GM08714 (cell line): ENCODE data around the gene ZFHX3.

Experiments
- H3K4me3 ChIP-seq: fragments of 200-500 bp; sonication (Bioruptor generic); 2 replicates; pipeline ENCODE4 v1.5.1; 2014; ENCODE audit warnings: mild to moderate bottlenecking, low read length, inconsistent platforms
- ZNF274 ChIP-seq: IDR thresholded peaks from 2 replicates; pipeline ENCODE4 v1.6.1; 2012; ENCODE audit warnings: mild to moderate bottlenecking, low read depth, low read length

Gene ZFHX3

DNA sequence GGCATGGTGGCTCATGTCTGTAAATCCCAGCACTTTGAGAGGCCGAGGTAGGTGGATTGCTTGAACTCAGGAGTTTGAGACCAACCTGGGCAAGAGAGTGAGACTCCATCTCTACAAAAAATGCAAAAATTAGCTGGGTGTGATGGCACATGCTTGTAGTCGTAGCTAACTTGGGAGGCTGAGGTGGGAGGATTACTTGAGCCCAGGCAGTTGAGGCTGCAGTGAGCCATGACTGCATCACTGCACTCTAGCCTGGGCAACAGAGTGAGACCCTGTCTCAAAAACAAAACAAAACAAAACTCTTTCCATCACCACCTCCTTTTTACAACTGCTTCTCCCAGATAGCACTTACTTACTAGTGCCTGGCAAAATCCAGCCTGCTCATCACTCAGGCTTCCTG is 214.0 kb downstream of the ZFHX3 start:
- no peak for TF ChIP-seq ZNF274

DNA sequence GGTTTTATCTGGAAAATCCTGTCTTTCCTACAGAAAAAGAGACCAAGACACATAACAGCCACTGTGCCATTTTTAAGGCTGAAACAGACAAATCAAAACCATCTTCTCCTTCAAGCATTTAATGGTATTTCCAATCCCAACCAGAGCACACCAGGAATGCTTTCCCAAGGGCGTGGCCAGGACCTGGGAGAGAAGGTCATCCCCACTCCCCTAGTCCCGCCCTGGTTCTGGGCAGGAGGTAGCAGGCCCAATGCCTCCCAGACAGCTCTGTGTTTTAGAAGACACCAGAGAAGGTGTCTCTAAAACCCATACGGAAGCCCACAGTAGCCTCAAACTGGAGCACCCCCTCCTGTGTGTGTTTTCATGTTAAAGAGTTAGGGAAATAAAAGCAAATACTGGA is 214.4 kb downstream of the ZFHX3 start:
- TF ChIP-seq ZNF274: no peak
- H3K4me3 ChIP-seq: no peak overlapping the region

More for the DNA sequence above, 214.0 kb downstream of the ZFHX3 start:
- H3K4me3 ChIP-seq: no peak overlapping the region

DNA sequence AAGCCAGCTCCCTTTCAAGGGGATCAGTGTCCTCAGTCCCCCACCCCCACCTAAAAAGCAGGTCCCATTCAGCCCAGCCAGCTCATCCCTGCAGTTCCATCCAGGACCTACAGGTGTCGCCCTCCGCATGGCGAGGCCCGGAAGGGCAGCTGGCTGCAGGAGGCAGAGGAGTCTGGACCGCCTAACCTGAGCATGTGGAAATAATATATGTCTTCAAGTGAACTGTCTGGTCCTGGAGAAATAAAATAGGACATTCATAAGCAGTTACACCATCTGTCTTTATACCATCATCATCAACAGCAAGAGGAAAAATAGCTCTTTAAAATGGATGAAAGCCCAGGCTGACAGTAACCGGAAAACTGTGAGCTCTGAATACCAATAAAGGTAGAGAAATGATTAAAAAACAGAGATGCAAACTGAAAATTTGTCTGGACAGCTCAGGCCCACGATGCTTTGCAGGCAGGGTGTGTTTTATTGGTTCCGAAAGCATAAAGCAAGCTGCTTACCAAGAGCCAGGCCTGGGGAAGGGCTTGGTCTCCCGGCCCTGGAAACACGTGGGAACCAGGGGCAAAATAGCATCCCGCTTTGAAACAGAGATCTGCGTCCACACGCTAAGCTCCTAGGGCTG is 215.2 kb downstream of the ZFHX3 start:
- no peak overlapping the region for H3K4me3 ChIP-seq
- TF ChIP-seq ZNF274: no peak

DNA sequence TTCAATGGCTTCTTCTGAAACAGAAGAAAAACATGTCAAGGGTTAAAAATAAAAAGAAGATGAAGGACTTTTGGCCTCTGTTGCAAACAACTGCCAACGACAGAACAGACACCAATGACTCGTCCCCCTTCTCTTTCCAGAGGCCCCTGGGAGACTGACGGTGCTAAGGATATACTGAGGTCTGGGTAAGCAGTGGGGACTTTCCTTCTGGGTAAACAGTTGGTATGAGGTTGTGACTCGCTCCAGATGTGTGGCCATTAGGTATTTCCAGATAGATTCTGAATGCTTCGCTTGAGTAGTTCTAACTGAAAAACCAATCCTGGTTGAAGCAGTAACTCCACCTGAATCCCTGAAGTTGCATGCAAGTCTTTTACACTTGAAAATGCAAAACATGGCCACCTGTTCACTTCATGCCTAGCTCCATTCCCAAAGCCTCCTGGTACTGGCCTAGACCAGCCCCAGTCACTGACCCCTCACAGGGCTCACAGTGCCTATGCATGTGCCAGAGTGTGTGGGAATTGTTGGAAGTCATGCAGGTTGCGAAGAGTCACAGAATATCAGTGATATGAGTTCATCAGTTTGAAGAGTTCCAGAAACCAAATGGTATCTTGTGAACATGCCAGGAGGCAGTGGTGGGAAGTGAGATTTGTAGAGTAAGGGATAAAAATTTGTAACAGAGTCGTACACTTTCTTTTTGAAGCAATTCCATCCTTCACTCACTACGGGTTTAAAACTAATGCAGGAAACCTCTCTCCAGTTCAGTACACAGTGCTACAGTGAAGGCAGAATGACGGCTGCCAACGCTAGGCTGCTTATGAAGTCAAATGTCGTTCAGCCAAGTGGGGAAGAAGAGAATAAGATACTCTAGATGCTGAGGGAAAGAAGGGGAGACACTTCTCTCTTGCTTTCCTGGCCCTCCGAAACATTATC is 217.8 kb downstream of the ZFHX3 start:
- no peak for TF ChIP-seq ZNF274
- H3K4me3 ChIP-seq: no peak overlapping the region; the same call in 1 of the 2 replicates

DNA sequence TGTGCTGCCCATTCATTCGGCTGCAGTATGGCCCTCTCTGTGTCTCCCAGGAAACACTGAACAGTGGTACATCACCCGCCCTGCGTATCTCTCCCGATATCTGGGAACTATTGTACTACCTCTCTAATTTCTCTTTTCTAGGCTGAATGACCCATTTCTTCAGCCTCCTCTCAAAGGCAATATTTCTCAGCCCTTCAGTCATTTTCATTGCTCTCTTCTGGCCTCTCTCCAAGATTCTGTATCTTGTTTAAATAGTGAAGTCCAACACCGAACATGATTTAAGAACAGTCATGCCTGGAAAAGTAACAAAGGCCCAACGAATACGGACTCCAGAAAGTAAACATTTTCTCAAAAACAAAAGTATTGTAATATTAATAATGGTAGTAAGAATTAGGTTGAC is 220.1 kb downstream of the ZFHX3 start:
- no peak overlapping the region for H3K4me3 ChIP-seq
- no peak for TF ChIP-seq ZNF274

DNA sequence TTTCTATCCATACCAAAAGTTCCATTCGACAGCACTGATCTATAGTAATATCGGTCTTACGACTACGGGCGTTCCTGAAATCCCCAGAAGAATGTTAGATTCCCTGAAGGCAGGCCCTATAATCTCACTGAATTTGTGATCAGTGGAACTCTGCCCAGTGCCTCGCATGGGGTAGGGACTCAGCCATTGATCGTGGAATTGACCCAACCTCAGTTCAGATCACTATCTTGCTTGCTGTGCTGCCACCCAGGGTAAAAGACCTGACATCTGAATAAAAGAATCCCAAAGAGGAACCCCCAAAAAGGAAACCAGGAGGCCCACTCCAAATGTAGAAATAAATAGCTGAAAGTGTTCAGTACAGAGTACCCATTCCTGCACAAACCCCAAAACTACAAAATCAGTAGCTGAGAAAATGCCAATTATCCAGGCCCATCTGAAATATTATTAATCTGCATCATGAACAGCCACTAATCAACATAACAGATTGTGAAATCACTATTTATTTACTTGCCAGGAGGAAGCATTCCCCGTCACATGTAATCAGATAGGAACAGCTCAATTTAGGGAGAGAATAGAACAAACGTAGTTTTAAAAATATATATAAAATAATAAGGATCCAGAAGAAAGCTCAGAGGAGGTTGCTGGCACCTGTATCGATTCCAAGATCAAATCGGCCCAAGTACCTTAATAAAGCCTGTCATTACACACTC is 221.9 kb downstream of the ZFHX3 start:
- H3K4me3 ChIP-seq: no peak overlapping the region
- no peak for TF ChIP-seq ZNF274

DNA sequence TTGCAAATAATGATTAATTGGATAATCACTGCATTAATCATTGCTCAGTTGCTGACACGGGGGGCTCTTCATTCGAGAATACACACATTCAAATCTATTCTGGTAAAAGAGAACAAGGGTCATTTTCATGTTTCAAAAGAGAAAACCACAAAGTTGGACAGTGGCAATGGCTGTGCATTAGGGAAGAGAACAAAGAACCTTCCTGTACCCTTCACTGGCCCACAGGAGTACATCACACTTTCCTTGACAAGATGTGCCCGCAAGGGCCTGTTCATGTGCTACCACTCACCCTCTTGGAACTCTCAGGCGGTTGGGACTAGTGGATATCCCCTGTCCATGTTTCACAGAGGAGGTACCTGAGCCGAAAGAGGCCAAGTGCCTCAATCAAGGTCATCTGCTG is 223.2 kb downstream of the ZFHX3 start:
- no peak overlapping the region for H3K4me3 ChIP-seq
- TF ChIP-seq ZNF274: no peak

DNA sequence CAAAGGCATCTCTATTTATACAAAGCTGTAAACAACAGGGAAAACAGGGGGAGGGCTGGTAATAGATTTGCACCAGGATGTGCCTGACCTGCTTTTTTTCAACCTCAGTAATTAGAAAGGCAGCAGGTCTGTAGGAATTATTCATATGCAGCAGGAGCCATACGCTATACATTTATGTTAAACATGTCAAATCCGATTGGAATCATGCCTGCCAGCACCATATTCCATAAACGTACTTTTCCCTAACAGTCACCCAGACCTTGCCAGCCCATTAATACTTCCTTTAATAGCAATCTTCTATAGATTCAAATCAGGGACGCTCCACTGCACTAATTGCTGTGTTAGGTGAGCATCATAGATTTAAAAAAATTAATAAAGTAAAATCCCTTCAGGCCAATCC is 223.9 kb downstream of the ZFHX3 start:
- TF ChIP-seq ZNF274: no peak
- H3K4me3 ChIP-seq: no peak overlapping the region

DNA sequence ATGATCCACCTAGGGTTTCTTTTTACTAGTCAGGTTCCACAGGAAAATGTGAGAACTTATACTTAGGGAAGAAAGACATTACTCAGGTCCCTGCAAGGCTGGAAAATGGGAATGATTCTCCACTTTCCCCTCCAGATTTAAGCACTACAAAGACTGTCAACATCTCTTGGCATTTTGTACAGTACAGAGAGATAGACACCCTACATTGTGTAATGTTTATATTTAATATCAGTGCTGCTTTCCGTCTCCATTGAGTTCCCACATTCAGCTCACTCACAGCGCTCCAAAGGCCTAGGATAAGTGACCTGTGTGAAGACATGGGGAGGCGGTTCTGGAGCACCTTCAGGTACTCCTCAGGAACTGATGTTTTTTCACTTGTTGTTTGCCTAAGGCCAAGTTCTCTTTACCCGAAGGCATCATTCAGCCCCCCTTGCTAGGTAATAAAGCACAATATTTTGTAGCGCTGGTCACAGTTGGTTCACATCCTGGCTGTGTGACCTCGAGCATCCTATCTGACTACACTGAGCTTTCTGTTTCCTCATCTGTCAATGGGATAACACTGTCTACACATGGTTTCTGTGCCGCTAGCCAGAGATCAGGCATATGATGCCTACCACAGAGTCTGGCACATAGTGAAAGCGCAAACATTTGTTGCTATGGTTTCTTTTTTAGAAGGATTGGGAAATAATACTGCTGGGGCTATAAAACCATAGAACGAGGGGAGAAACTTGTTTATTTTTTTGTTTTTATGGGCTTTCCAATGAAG is 226.6 kb downstream of the ZFHX3 start:
- no peak overlapping the region for H3K4me3 ChIP-seq
- no peak for TF ChIP-seq ZNF274

DNA sequence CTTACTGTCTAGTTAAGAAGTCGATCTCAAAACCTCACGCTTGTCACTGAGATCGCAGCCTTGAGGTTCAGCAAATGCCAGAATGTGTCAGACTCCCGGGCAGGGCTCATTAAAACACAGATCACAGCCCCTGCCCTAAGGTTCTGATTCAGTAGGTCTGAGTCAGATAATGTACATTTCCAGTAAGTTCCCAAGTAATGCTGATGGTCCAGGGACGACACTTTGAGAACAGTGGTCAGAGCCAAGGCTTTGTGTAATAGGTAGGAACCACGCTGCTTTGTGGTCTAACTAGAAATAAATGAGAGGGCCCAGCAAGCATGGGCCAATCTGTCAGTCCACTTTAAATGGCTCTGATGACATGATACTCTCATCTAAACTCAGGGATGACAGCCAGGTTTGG is 228.6 kb downstream of the ZFHX3 start:
- TF ChIP-seq ZNF274: no peak
- H3K4me3 ChIP-seq: no peak overlapping the region

DNA sequence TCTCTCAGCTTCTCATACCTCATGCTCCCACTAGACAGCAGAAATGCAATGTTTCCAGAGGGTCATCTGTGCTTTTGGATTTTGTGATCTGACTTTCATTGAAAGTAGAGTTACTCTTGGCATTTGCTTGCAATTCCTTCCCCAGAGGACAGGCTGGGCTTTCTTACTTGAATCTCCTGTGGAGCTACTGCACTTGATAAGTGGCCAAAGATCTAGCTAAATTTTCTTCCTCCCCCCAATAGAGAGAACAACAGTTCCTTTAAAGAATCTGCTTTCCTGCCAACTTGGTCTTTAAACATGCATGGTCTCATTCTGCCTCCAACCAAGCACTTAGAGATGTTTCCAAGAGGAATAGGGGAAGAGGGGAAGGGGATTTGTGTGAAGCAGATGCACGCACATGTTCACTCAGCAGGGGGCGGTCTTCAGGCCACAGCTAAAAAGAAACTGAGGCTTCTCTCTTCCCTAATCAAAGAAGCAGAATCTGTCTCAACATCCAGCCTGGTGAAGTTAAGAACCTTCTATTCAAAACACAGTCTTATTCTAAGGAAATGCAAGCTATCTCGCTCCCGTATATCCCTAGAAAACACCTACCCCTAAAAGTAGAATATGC is 229.6 kb downstream of the ZFHX3 start:
- no peak overlapping the region for H3K4me3 ChIP-seq
- TF ChIP-seq ZNF274: no peak

DNA sequence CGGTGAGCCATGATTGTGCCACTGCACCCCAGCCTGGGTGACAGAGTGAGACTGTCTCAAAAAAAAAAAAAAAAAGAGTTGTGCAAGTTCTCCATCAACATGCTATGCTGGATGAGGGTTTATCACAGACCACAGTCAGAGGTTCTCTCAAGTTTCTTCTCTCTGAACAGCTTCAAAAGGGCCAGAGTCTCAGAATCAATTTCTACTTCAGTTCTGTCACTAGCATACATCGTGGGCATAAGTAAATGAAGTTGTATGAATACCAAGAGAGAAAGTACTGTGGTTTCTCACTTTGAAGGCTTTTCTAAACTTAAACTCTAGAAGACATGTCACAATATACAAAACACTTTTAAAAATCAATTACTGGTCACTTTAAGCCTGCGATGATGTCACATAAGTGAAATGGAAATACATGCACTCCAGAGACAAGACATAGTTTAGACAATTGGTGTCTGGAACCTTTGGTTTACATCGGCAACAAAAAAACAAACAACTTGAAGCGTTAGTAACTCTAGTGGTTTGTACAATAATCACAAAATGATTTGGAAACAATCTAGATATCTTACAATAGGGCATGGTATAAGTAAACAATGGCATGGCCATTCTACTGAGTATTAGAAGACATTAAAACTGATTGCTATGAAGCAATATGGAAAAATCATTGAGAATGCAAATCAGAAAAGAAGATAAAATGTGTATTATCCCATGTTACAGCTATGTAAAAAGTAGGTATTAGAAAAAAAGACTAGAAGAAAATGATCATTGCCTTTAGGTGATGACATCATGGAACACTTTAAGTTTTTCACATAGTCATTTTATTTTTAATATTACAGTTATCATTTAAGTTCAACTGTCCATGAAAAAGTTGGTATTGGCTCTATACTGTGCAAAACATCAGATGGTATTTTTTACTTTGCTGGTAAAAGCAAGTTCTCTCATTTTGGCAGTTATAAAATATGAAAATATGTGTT is 232.3 kb downstream of the ZFHX3 start:
- TF ChIP-seq ZNF274: no peak
- no peak overlapping the region for H3K4me3 ChIP-seq
